BJ (cell line): ENCODE measurements around the gene PRSS8. TPM values are rescaled to one million over a fixed set of nuclear protein-coding genes. Genes with fewer than 3 reads are reported as not detected.
"Not testable (repeated sequence)": the region's sequence is repeated elsewhere in the genome, so short reads cannot be mapped to it uniquely, and the experiment has no call there.

Experiments
- CTCF ChIA-PET: fragments of 350-600 bp; formaldehyde crosslinking; extraction: SDS; loops from one replicate; lab custom pipeline; 2021; ENCODE audit warnings: antibody characterized with exemption, inconsistent platforms; lab: Yijun Ruan, JAX
- POLR2A ChIA-PET: fragments of 300-600 bp; sonication (Branson Sonifier 250); formaldehyde crosslinking; extraction: SDS; loops from one replicate; lab custom pipeline; 2021; ENCODE audit warnings: antibody characterized with exemption; lab: Charles Lee
- DNase-seq: peaks from one replicate; pipeline ENCODE4 v3.0.0-alpha.2; 2011; ENCODE audit warnings: low read depth
- H3K27me3 ChIP-seq: 2 replicates; pipeline ENCODE4 v1.6.0; 2011; ENCODE audit warnings: low read length; ENCODE audit not compliant: control insufficient read depth, insufficient read depth
- H3K36me3 ChIP-seq: 2 replicates; pipeline ENCODE4 v1.5.1; 2011; ENCODE audit warnings: low read length; ENCODE audit not compliant: control insufficient read depth, insufficient read depth
- H3K4me3 ChIP-seq: 2 replicates; pipeline ENCODE4 v1.5.1; 2011; ENCODE audit warnings: low read depth, mild to moderate bottlenecking, control low read depth, low read length
- CTCF ChIP-seq: IDR thresholded peaks from 2 replicates; pipeline ENCODE4 v1.5.1; 2011; ENCODE audit warnings: low read depth, mild to moderate bottlenecking, control low read depth, inconsistent platforms, low read length, moderate library complexity; ENCODE audit not compliant: insufficient read depth
- polyA plus RNA-seq: library from polyadenylated mRNA; depleted of rRNA; stranded (reverse); fragments of >200 nt; gene quantifications from 2 replicates; pipeline ENCODE4 v1.2.3, GENCODE V29; 2011

Gene PRSS8
- polyA plus RNA-seq, 1 experiment: not detected

- CTCF ChIA-PET: interaction anchor here (1.1 to 2.9 kb wide), 6 partner anchors 12 to 299 kb away, joined by 3 to 29 read pairs (median 12); partner anchors contain the start of genes HSD3B7 and ZNF843
- no peaks in the 10 kb centered on the region for H3K36me3 ChIP-seq
- H3K4me3 ChIP-seq: no peak overlapping the region
- peaks cover 15% of the 10 kb centered on the region for H3K27me3 ChIP-seq
- no peak for TF ChIP-seq CTCF
- POLR2A ChIA-PET: no interaction called here
- DNase-seq: no peak
These were observed 8.2 kb upstream of the PRSS8 start for GRCh38 chr16:31143694-31144148.

GRCh38 chr16:31143011-31143693 is 7.6 kb upstream of the PRSS8 start:
- peak overlapping the region; percentile 35; the same call in 1 of the 2 replicates for H3K4me3 ChIP-seq
- H3K36me3 ChIP-seq: no peaks in the 10 kb centered on the region
- H3K27me3 ChIP-seq: peaks cover 15% of the 10 kb centered on the region
- no peak for DNase-seq
- ChIA-PET CTCF (interaction anchor here (0.6 to 2.9 kb wide), 33 partner anchors 9 to 318 kb away, joined by 3 to 33 read pairs (median 6); partner anchors contain the start of genes BCKDK, FUS, HSD3B7 and KAT8), POLR2A (interaction anchor here (0.8 to 2.1 kb wide), 3 partner anchors 26 to 51 kb away, joined by 3 to 20 read pairs (median 19); partner anchors contain the start of genes FUS and KAT8)
- no peak for TF ChIP-seq CTCF

- H3K36me3 ChIP-seq: no peaks in the 10 kb centered on the region
- peaks cover 9% of the 10 kb centered on the region for H3K27me3 ChIP-seq
- peak; percentile 96 for TF ChIP-seq CTCF
- peak; percentile 90 for DNase-seq
- CTCF ChIA-PET: interaction anchor here (0.6 to 2.9 kb wide), 40 partner anchors 9 to 318 kb away, joined by 3 to 33 read pairs (median 5); partner anchors contain the start of genes BCKDK, COX6A2, FUS and HSD3B7
- H3K4me3 ChIP-seq: peak overlapping the region; percentile 35
- POLR2A ChIA-PET: interaction anchor here (0.6 to 2.1 kb wide), 8 partner anchors 14 to 570 kb away, joined by 3 to 20 read pairs (median 10); partner anchors contain the start of genes FUS, HSD3B7 and KAT8
These were observed 6.8 kb upstream of the PRSS8 start for GRCh38 chr16:31142109-31143010.

GRCh38 chr16:31141489-31142108 is 6.1 kb upstream of the PRSS8 start:
- POLR2A ChIA-PET: interaction anchor here (0.6 to 2.1 kb wide), 7 partner anchors 15 to 571 kb away, joined by 3 to 20 read pairs (median 12); partner anchors contain the start of genes FUS, HSD3B7 and KAT8
- CTCF ChIA-PET: interaction anchor here (0.6 to 2.9 kb wide), 36 partner anchors 8 to 319 kb away, joined by 3 to 33 read pairs (median 5); partner anchors contain the start of genes BCKDK, COX6A2, FUS and HSD3B7
- TF ChIP-seq CTCF: no peak
- peaks cover 5% of the 10 kb centered on the region; the same call in 1 of the 2 replicates for H3K27me3 ChIP-seq
- H3K4me3 ChIP-seq: peak overlapping the region; percentile 13
- no peaks in the 10 kb centered on the region for H3K36me3 ChIP-seq
- no peak for DNase-seq

- CTCF ChIA-PET: interaction anchor here (1.2 kb wide), 1 partner anchor 187 kb away, joined by 3 read pairs; no protein-coding TSS in a partner anchor
- not testable (repeated sequence) for H3K4me3 ChIP-seq
- POLR2A ChIA-PET: interaction anchor here (1.9 to 2.1 kb wide), 2 partner anchors 23 to 39 kb away, joined by 19 to 20 read pairs; partner anchors contain the start of genes FUS and KAT8
These were observed 5.5 kb upstream of the PRSS8 start for GRCh38 chr16:31141071-31141469.

More at GRCh38 chr16:31141071-31141469, 5.5 kb upstream of the PRSS8 start:
- H3K36me3 ChIP-seq, H3K27me3 ChIP-seq, DNase-seq: not testable (repeated sequence)
